A549 (cell line): ENCODE data around the gene ATG4D.

Experiments used
- GATA3 ChIP-seq: IDR thresholded peaks from 2 replicates; pipeline ENCODE4 v1.6.1; 2012; ENCODE audit warnings: borderline replicate concordance
- HOXA7 ChIP-seq: fragments of 250-450 bp; sonication (Bioruptor Pico); IDR thresholded peaks from 2 replicates; pipeline ENCODE4 v1.5.0; 2020; ENCODE audit warnings: mild to moderate bottlenecking, moderate library complexity
- RCOR1 ChIP-seq: fragments of 150-350 bp; IDR thresholded peaks from 2 replicates; pipeline ENCODE4 v1.6.1; 2014; ENCODE audit warnings: antibody characterized with exemption, low read length, low read depth

DNA sequence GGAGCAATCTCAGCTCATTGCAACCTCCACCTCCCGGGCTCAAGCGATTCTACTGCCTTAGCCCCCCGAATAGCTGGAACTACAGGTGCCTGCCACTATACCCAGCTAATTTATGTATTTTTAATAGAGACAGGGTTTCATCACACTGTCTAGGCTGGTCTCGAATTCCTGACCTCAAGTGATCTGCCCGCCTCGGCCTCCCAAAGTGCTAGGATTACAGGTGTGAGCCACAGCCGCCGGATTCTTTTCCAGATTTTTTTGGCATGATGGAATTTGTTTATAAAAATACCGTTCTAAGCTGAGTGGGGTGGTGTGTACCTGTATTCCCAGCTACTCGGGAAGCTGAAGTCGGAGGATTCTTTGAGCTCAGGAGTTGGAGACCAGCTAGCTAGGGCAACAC lies 6.0 kb upstream of the ATG4D start:
- TF ChIP-seq GATA3 (no peak), RCOR1 (no peak), HOXA7 (CRISPR knock-in tag) (no peak)
